Measurements from ENCODE around the gene PSMB7.

DNA sequence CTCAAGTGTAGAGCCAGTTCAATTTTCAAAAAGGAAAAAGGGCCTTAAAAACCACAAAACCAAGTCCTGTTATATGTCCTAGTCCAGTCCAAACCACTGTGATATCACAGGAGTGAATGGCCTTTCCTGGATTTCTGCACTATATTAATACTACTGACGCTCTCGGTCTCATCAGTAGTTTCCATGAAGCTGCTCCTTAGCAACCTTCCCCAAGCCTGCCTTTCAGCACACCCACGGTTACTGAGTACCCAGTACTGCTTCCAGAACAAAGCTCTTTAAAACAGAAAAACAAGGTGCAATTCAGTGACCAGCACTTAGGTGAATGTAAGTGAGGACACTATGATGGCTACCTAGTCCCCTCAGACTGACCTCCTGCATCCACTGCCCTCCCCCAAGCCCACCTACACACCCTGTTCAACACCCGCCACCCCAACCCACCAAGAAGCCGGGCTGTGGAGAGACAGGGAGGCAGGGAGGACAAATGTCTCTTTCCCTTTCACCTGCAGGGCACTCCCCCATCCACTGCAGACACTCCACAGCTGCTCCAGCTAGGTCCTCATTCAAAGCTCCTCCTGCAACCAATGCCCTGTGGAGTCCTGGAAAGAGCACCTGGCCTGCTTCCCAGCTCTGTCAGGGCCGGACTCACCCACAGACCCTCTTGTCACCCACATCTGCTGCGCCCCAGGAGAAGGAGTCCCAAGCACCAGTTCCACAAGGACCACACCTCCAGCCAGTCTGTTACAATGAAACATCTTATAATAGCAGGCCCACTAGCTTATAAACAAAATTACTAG, 25.9 kb downstream of the PSMB7 start:
- TF ChIP-seq, protein P1, sequence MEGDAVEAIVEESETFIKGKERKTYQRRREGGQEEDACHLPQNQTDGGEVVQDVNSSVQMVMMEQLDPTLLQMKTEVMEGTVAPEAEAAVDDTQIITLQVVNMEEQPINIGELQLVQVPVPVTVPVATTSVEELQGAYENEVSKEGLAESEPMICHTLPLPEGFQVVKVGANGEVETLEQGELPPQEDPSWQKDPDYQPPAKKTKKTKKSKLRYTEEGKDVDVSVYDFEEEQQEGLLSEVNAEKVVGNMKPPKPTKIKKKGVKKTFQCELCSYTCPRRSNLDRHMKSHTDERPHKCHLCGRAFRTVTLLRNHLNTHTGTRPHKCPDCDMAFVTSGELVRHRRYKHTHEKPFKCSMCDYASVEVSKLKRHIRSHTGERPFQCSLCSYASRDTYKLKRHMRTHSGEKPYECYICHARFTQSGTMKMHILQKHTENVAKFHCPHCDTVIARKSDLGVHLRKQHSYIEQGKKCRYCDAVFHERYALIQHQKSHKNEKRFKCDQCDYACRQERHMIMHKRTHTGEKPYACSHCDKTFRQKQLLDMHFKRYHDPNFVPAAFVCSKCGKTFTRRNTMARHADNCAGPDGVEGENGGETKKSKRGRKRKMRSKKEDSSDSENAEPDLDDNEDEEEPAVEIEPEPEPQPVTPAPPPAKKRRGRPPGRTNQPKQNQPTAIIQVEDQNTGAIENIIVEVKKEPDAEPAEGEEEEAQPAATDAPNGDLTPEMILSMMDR (IDR thresholded peaks at IDR 0.05; ENCODE audit: insufficient read depth, low read length, poor library complexity, severe bottlenecking): no peak
- TF ChIP-seq EZH2phosphoT487 (conservative IDR thresholded peaks at IDR 0.05; ENCODE audit: low read length): no peak
